SU-DHL-6 (cell line): ENCODE measurements around the gene ASCC3.

ENCODE experiments used
- CTCF ChIP-seq: fragments of 200-600 bp; sonication (generic); IDR thresholded peaks from one replicate; pipeline ENCODE4 v1.5.1; 2017; ENCODE audit warnings: antibody characterized with exemption, mild to moderate bottlenecking, low read length, moderate library complexity; ENCODE audit not compliant: insufficient read depth, poor library complexity, severe bottlenecking
- EZH2phosphoT487 ChIP-seq: fragments of 200-600 bp; sonication (generic), shearing (Covaris generic); conservative IDR thresholded peaks from 2 replicates; pipeline ENCODE4 v1.6.1; 2018; ENCODE audit warnings: mild to moderate bottlenecking, antibody characterized with exemption, low read length, moderate library complexity, mixed read lengths

GRCh38 chr6:100785982-100786381 is 95.1 kb downstream of the ASCC3 start:
- TF ChIP-seq CTCF (no peak), EZH2phosphoT487 (no peak)
